HL-60 (cell line): ENCODE data around the gene FAAP20.

Experiments
- CTCF ChIP-seq: IDR thresholded peaks from one replicate; pipeline ENCODE4 v1.5.1; 2011; ENCODE audit warnings: low read length, control low read depth, inconsistent platforms; ENCODE audit not compliant: insufficient read depth
- REST ChIP-seq: IDR thresholded peaks from 2 replicates; pipeline ENCODE4 v1.6.1; 2012; ENCODE audit warnings: low read depth; ENCODE audit not compliant: insufficient replicate concordance

- no peak for TF ChIP-seq CTCF
- no peak for TF ChIP-seq REST
These were observed 34.7 kb upstream of the FAAP20 start for GRCh38 chr1:2229037-2229864.
